ENCODE results near the gene ARHGAP26. TPM values are rescaled to one million over a fixed set of nuclear protein-coding genes. Genes with fewer than 3 reads are reported as not detected.

The ARHGAP26 gene
- polyA plus RNA-seq, 3 donors = 11.0 to 12.1 (median 11.4) TPM

GRCh38 chr5:143224672-143225071 is 454.5 kb downstream of the ARHGAP26 start:
- no peak for DNase-seq (ENCODE audit: low read depth in 3 of 3, low spot score in 2 of 3)

GRCh38 chr5:143225511-143225910 is 455.3 kb downstream of the ARHGAP26 start:
- no peak for DNase-seq (ENCODE audit: low read depth in 3 of 3, low spot score in 2 of 3)

- no peak for DNase-seq (ENCODE audit: low read depth in 3 of 3, low spot score in 2 of 3)
Observed at GRCh38 chr5:143226361-143226760, 456.2 kb downstream of the ARHGAP26 start.

- no peak for DNase-seq (ENCODE audit: low read depth in 3 of 3, low spot score in 2 of 3)
Observed at GRCh38 chr5:143226872-143227271, 456.7 kb downstream of the ARHGAP26 start.

GRCh38 chr5:143227301-143227700 is 457.1 kb downstream of the ARHGAP26 start:
- DNase-seq (ENCODE audit: low read depth in 3 of 3, low spot score in 2 of 3) = no peak

GRCh38 chr5:143228597-143229293 is 458.6 kb downstream of the ARHGAP26 start:
- DNase-seq (ENCODE audit: low read depth in 3 of 3, low spot score in 2 of 3) = no peak

GRCh38 chr5:143229426-143229895 is 459.3 kb downstream of the ARHGAP26 start:
- DNase-seq (ENCODE audit: low read depth in 3 of 3, low spot score in 2 of 3) = no peak

- no peak for DNase-seq (ENCODE audit: low read depth in 3 of 3, low spot score in 2 of 3)
Observed at GRCh38 chr5:143229896-143230675, 459.9 kb downstream of the ARHGAP26 start.

- DNase-seq (ENCODE audit: low read depth in 3 of 3, low spot score in 2 of 3) = no peak
Observed at GRCh38 chr5:143230676-143230996, 460.5 kb downstream of the ARHGAP26 start.

- no peak for DNase-seq (ENCODE audit: low read depth in 3 of 3, low spot score in 2 of 3)
Observed at GRCh38 chr5:143231416-143231815, 461.2 kb downstream of the ARHGAP26 start.

- DNase-seq (ENCODE audit: low read depth in 3 of 3, low spot score in 2 of 3) = no peak
Observed at GRCh38 chr5:143231973-143232812, 462.0 kb downstream of the ARHGAP26 start.

GRCh38 chr5:143233031-143233430 is 462.9 kb downstream of the ARHGAP26 start:
- DNase-seq (ENCODE audit: low read depth in 3 of 3, low spot score in 2 of 3) = no peak

GRCh38 chr5:143234162-143234842 is 464.1 kb downstream of the ARHGAP26 start:
- no peak for DNase-seq (ENCODE audit: low read depth in 3 of 3, low spot score in 2 of 3)

GRCh38 chr5:143235423-143235822 is 465.2 kb downstream of the ARHGAP26 start:
- DNase-seq (ENCODE audit: low read depth in 3 of 3, low spot score in 2 of 3) = no peak

- no peak for DNase-seq (ENCODE audit: low read depth in 3 of 3, low spot score in 2 of 3)
Observed at GRCh38 chr5:143236682-143237081, 466.5 kb downstream of the ARHGAP26 start.

GRCh38 chr5:143237664-143238063 is 467.5 kb downstream of the ARHGAP26 start:
- no peak for DNase-seq (ENCODE audit: low read depth in 3 of 3, low spot score in 2 of 3)

- DNase-seq (ENCODE audit: low read depth in 3 of 3, low spot score in 2 of 3) = no peak
Observed at GRCh38 chr5:143238620-143239019, 468.4 kb downstream of the ARHGAP26 start.

- no peak for DNase-seq (ENCODE audit: low read depth in 3 of 3, low spot score in 2 of 3)
Observed at GRCh38 chr5:143239882-143240518, 469.8 kb downstream of the ARHGAP26 start.

- no peak for DNase-seq (ENCODE audit: low read depth in 3 of 3, low spot score in 2 of 3)
Observed at GRCh38 chr5:143241892-143242291, 471.7 kb downstream of the ARHGAP26 start.

- no peak for DNase-seq (ENCODE audit: low read depth in 3 of 3, low spot score in 2 of 3)
Observed at GRCh38 chr5:143243103-143243502, 472.9 kb downstream of the ARHGAP26 start.

Data from right renal cortex interstitium (tissue), 3 donors.